Stimulated activated CD4-positive, alpha-beta T cell treated with anti-CD3 and anti-CD28 coated beads, Interleukin-12 subunit alpha, Interleukin-12 subunit beta, amount 100 ng/mL, for 48 hours (primary cell): ENCODE data around the gene RAPGEF6.

Source experiments
- DNase-seq, 3 donors: peaks; one replicate each; pipeline ENCODE4 v3.0.0-alpha.2; 2020; ENCODE audit warnings: low read depth in 2 of 3, low spot score in 1 of 3

RAPGEF6 gene

GRCh38 chr5:131550606-131551005 lies 84.4 kb downstream of the RAPGEF6 start:
- DNase-seq, result no peak

- no peak for DNase-seq
Observed at GRCh38 chr5:131548176-131548575, 86.9 kb downstream of the RAPGEF6 start.

DNA sequence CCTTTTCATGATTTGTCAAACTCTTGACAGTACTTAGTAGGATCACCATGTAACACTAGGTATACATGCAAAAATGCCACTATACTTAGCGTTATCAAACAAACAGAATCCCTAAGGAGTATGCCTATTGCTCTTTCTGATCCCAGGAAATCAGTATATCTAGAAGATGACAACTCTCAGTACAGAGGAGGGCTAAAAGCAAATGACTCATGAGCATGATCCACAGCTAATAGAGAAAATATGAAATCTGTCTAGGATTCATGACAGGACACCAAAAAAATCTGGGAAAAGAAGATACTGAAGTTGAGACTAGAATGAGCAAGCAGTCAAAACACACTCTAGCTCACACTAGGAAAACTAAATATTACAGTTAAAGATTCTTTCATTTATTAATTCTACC lies 89.2 kb downstream of the RAPGEF6 start:
- DNase-seq, result no peak

DNA sequence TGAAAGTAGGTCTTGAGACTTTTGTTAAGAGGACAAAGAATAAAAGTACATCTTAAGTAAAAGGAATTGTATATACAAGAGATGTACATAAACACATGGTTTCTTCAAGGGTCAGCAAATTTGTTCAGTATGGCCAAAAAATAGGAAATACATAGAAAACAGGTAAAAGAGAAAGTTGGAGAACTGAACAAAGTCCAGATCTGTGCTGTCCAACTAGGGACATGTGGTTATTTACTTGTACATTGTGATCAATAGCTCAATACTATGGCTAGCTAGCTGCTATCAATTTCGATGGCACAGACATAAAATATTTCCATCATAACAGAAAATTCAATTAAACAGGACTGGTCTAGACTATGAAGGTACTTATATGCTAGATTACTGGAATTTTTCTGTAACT lies 92.3 kb downstream of the RAPGEF6 start:
- no peak for DNase-seq

GRCh38 chr5:131541762-131542161 lies 93.3 kb downstream of the RAPGEF6 start:
- no peak for DNase-seq

DNA sequence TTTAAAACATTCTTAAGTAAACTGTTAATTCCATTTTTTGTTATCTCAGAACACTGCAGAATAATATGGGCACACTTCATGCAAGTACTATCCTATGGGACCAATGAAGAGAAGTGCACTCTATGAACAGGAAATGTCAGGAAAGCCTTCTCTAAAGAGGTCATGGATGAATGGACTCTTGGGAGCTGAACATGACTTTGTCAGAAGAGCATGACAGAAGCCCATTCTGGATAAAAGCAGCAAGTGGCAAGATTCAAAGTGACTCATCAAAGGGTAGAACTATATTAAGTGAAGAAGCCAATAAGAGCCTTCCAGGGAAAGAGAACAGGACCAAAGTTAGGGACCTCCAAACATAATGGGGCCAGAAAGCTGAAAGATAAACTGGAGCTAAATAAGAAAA lies 94.0 kb downstream of the RAPGEF6 start:
- DNase-seq, result no peak

DNA sequence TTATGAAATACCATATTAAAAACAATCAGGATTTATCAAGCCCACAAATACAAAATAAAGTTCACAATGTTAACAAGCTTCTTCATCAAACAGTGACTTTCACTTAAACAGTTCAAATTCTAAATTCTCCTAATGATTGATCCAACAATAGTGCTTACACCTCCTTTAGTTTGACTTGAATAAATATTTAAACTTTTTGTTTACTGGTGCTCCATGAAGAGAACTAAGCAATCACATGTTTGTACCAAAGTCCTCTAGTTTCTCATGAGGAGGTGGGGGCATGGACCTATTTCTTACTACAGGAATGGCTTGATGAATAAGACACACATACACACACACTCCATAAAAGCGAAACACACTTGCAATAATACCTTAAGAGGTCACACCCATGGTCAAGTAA lies 95.8 kb downstream of the RAPGEF6 start:
- DNase-seq, result no peak

DNA sequence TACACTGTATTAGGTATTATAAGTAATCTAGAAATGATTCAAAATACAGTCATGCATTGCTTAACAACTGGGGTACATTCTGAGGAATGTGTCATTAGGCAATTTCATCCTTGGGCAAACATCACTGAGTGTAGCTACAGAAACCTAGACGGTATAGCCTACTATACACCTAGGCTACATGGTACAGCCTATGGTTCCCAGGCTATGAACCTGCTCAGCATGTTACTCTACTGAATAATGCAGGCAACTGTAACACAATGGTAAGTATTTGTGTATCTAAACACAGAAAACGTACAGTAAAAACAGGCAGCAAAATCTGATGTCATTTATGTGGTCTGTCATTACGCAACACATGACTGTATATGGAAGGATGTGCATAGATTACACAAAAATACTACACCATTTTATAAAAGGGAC lies 96.8 kb downstream of the RAPGEF6 start:
- no peak for DNase-seq

- DNase-seq, result no peak
Observed at GRCh38 chr5:131536850-131537448, 98.1 kb downstream of the RAPGEF6 start.

DNA sequence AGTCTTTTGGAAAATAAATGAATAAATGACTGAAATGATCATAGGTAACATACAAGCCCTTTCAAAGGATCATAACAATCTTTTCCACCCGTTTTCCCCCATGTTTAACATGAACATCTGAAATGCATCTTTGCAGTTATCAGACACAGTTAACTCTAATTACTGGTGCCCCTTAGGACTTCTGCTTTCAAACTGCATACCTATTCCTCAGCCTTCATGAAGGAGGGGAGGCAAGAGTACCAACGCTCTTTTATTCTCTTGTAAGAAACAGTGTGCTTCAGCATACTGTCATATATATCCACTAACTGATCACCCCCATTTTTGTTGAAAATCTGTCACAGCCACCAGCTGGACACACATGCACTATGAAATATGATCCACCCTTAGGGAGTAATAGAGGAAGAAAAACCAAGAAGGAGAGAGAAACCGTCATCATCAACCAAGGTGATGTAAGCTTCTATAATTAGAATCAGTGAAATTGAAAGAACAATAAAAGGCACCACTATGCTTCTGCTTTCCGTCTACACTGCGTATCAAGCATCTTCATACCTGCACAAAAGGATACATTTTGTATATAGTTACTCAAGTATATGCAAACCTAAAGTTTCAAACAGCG lies 98.7 kb downstream of the RAPGEF6 start:
- no peak for DNase-seq

DNA sequence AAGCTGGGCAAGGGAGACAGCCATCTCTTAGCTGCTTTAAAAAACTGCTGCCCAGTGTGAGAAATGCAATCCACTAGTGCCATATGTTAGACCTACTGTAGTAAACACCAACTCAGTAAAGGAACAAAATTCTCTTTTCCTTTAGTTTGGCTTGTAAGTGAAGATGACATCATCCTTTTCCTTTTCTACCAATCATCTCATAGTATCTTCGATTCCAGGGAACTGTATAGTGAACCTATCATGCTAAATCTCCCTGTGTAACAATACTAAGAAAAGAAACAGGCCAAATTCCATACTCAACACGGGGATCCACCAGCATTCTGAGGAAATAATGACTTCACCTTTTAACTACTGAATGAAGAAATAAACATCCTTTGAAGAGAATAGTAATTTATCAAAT lies 100.1 kb downstream of the RAPGEF6 start:
- DNase-seq, result no peak

- no peak for DNase-seq
Observed at GRCh38 chr5:131533836-131534235, 101.2 kb downstream of the RAPGEF6 start.

DNA sequence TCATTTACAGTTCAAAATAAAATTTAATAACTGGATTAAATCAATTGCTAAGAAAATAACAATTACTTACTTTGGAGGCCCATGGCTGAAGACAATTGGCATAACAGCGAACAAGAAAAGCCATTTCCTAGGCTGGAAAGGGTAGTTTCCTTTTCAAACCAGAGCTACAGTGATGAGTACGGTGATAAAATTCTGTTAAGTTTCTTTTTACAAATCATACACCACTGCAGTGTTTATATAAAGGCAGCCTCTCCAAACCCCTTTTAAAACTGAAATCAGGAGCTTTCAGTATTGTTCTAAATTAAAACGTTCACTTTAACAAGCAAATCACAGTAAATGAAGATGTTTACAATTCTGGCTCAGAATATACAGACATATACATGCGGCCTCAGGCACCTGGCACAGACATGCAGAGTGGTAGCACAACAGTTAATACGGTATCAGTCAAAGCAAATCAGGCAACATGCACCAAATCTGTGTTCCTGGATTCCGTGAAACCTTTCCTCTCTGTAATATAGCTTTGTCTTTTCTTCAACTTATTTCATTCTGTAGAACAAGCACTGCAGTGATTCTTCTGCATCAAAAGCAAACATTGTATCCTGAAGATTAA lies 102.9 kb downstream of the RAPGEF6 start:
- no peak for DNase-seq

GRCh38 chr5:131530706-131531331 lies 104.2 kb downstream of the RAPGEF6 start:
- no peak for DNase-seq

GRCh38 chr5:131528682-131529081 lies 106.3 kb downstream of the RAPGEF6 start:
- DNase-seq, result no peak

- DNase-seq, result no peak
Observed at GRCh38 chr5:131525805-131526204, 109.2 kb downstream of the RAPGEF6 start.

DNA sequence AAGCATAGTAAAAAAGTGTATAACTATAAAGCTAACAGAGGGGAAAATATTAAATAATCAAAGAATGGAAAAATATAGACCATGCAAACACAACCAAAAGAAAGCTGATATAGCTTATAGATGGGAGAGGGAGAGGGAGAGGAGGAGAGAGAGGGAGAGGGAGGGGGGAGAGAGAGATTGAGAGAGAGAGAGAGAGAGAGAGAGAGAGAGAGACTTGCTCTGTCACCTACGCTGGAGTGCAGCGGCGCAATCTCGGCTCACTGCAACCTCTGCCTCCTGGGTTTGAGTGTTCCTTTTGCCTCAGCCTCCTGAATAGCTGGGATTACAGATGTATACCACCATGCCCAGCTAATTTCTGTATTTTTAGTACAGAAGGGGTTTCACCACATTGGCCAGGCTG lies 110.6 kb downstream of the RAPGEF6 start:
- no peak for DNase-seq

GRCh38 chr5:131523500-131524185 lies 111.4 kb downstream of the RAPGEF6 start:
- no peak for DNase-seq

- no peak for DNase-seq
Observed at GRCh38 chr5:131521252-131521651, 113.8 kb downstream of the RAPGEF6 start.

GRCh38 chr5:131515348-131515747 lies 119.7 kb downstream of the RAPGEF6 start:
- DNase-seq, result no peak

- no peak for DNase-seq
Observed at GRCh38 chr5:131514316-131515283, 120.4 kb downstream of the RAPGEF6 start.
